Measurements from ENCODE around the gene RNF126.

DNA sequence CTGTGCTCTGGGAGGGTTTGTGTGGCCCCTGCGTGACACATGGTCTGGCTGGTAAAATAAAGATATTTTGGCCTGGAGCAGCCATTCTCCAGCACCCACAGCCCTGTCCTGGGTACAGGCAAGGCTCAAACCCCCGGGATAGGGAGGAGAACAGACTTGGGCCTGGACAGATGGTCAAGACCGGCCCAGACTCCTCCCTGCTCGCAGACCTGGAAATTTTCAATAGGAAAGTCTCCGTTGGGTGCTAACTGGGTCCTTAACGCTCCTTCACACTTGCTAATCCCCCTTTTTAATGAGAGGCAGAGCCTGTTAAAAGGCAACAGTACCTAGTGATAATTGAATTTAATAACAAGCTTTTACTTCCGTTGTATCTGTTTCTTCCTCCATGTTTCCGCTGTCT is 48.2 kb upstream of the RNF126 start:
- TF ChIP-seq, protein P1, sequence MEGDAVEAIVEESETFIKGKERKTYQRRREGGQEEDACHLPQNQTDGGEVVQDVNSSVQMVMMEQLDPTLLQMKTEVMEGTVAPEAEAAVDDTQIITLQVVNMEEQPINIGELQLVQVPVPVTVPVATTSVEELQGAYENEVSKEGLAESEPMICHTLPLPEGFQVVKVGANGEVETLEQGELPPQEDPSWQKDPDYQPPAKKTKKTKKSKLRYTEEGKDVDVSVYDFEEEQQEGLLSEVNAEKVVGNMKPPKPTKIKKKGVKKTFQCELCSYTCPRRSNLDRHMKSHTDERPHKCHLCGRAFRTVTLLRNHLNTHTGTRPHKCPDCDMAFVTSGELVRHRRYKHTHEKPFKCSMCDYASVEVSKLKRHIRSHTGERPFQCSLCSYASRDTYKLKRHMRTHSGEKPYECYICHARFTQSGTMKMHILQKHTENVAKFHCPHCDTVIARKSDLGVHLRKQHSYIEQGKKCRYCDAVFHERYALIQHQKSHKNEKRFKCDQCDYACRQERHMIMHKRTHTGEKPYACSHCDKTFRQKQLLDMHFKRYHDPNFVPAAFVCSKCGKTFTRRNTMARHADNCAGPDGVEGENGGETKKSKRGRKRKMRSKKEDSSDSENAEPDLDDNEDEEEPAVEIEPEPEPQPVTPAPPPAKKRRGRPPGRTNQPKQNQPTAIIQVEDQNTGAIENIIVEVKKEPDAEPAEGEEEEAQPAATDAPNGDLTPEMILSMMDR (IDR thresholded peaks at IDR 0.05) = no peak
- no peak for TF ChIP-seq POLR2AphosphoS5 (IDR thresholded peaks at IDR 0.05)
- TF ChIP-seq POLR2A (IDR thresholded peaks at IDR 0.05) = no peak
